Stimulated activated CD8-positive, alpha-beta memory T cell treated with anti-CD3 and anti-CD28 coated beads, Interleukin-15, amount 100 ng/mL, for 4 hours (primary cell): Measurements from ENCODE around the gene ZSWIM6.
"Not testable (repeated sequence)": the region's sequence is repeated elsewhere in the genome, so short reads cannot be mapped to it uniquely, and the experiment has no call there.

Experiments used
- DNase-seq, 2 donors: peaks; one replicate each; pipeline ENCODE4 v3.0.0-alpha.2; 2020; ENCODE audit warnings: low read depth in 2 of 2

The ZSWIM6 gene

GRCh38 chr5:61407706-61408270, 75.7 kb downstream of the ZSWIM6 start:
- DNase-seq = no peak

- peak; percentile 96 to 99 for DNase-seq
Observed at GRCh38 chr5:61408476-61409168, 76.6 kb downstream of the ZSWIM6 start.

GRCh38 chr5:61409568-61409967, 77.5 kb downstream of the ZSWIM6 start:
- no peak for DNase-seq

- no peak for DNase-seq
Observed at GRCh38 chr5:61410811-61411210, 78.8 kb downstream of the ZSWIM6 start.

- DNase-seq = no peak
Observed at GRCh38 chr5:61412361-61412760, 80.3 kb downstream of the ZSWIM6 start.

GRCh38 chr5:61413205-61413604, 81.1 kb downstream of the ZSWIM6 start:
- DNase-seq = not testable (repeated sequence)

- DNase-seq = no peak
Observed at GRCh38 chr5:61414806-61415205, 82.7 kb downstream of the ZSWIM6 start.

- DNase-seq = no peak
Observed at GRCh38 chr5:61416010-61416409, 84.0 kb downstream of the ZSWIM6 start.

- DNase-seq = no peak
Observed at GRCh38 chr5:61416420-61416819, 84.4 kb downstream of the ZSWIM6 start.

- no peak for DNase-seq
Observed at GRCh38 chr5:61417340-61417739, 85.3 kb downstream of the ZSWIM6 start.

GRCh38 chr5:61417851-61418250, 85.8 kb downstream of the ZSWIM6 start:
- DNase-seq = no peak

GRCh38 chr5:61419106-61419505, 87.0 kb downstream of the ZSWIM6 start:
- no peak for DNase-seq

GRCh38 chr5:61420016-61420415, 88.0 kb downstream of the ZSWIM6 start:
- DNase-seq = no peak

- not testable (repeated sequence) for DNase-seq
Observed at GRCh38 chr5:61421262-61421661, 89.2 kb downstream of the ZSWIM6 start.

GRCh38 chr5:61423487-61424145, 91.6 kb downstream of the ZSWIM6 start:
- no peak for DNase-seq

GRCh38 chr5:61425918-61426317, 93.9 kb downstream of the ZSWIM6 start:
- no peak for DNase-seq

- no peak for DNase-seq
Observed at GRCh38 chr5:61429906-61430305, 97.8 kb downstream of the ZSWIM6 start.

- DNase-seq = no peak
Observed at GRCh38 chr5:61431923-61432620, 100.0 kb downstream of the ZSWIM6 start.

- DNase-seq = no peak
Observed at GRCh38 chr5:61435368-61435767, 103.3 kb downstream of the ZSWIM6 start.

GRCh38 chr5:61438298-61438970, 106.4 kb downstream of the ZSWIM6 start:
- DNase-seq = no peak

- no peak for DNase-seq
Observed at GRCh38 chr5:61440086-61440485, 108.0 kb downstream of the ZSWIM6 start.

- no peak for DNase-seq
Observed at GRCh38 chr5:61440596-61440995, 108.5 kb downstream of the ZSWIM6 start.
